Neuron (in vitro differentiated cells): ENCODE results near the gene LEF1.

ENCODE experiments used
- H2AFZ ChIP-seq: one replicate; pipeline ENCODE4 v1.6.1; 2013; ENCODE audit warnings: low read depth, mild to moderate bottlenecking, inconsistent platforms, low read length, moderate library complexity
- H3K27me3 ChIP-seq: one replicate; pipeline ENCODE4 v1.6.1; 2013; ENCODE audit warnings: low read length; ENCODE audit not compliant: insufficient read depth
- H3K36me3 ChIP-seq: one replicate; pipeline ENCODE4 v1.6.1; 2013; ENCODE audit warnings: low read length; ENCODE audit not compliant: insufficient read depth
- H3K4me1 ChIP-seq: one replicate; pipeline ENCODE4 v1.6.1; 2013; ENCODE audit warnings: low read length; ENCODE audit not compliant: insufficient read depth
- H3K4me3 ChIP-seq: 2 replicates; pipeline ENCODE4 v1.5.1; 2013; ENCODE audit warnings: mild to moderate bottlenecking, low read length, moderate library complexity
- H3K9me3 ChIP-seq: one replicate; pipeline ENCODE4 v1.6.1; 2013; ENCODE audit warnings: low read length

The LEF1 gene

DNA sequence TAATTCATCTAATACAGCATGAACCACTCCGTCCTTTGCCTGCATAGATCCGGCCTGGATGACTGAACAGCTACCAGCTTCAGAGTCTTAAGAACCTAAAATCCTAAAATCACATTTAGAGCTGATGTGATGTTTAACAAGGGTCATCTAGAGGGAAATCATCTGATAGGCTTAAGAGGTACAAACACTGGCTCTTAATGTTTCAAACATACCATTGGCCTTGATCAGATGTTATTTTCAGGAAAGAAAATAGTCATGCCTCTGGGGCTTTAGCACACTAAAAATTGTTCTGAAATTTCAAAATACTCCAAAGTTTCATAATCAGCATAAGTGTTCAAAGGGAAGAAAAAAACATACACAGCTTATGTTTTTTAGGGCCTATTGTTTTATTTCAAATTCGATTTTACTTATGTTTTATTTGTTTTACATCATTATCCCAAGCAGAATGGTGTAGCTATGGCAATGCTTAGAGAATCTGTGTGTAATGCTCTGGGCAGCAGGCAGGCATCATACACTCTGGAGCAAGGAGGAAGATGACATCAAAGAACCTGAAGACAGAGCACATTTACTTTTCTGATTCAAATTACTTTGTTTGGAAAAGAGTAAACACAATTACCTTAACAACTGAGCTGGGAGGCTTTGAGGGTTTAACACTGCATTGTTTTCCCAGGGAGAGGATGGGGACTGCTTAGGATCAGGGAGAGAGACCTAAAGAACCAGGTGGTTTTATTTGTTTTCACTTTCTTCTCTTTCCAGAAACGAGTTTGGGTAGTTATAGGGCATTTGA is 25.3 kb upstream of the LEF1 start:
- H2AFZ ChIP-seq = no peak overlapping the region
- H3K27me3 ChIP-seq = no peaks in the 10 kb centered on the region
- no peaks in the 10 kb centered on the region for H3K36me3 ChIP-seq

GRCh38 chr4:108192935-108193334 is 24.2 kb upstream of the LEF1 start:
- no peaks in the 10 kb centered on the region for H3K27me3 ChIP-seq
- H2AFZ ChIP-seq = no peak overlapping the region

More for the DNA sequence above, 25.3 kb upstream of the LEF1 start:
- Histone ChIP-seq H3K4me1 (peaks cover 14% of the 10 kb centered on the region), H3K9me3 (no peaks in the 10 kb centered on the region), H3K4me3 (no peak overlapping the region)

GRCh38 chr4:108192056-108192455 is 23.3 kb upstream of the LEF1 start:
- H3K4me3 ChIP-seq = no peak overlapping the region
- no peaks in the 10 kb centered on the region for H3K27me3 ChIP-seq

More at GRCh38 chr4:108192935-108193334, 24.2 kb upstream of the LEF1 start:
- Histone ChIP-seq H3K36me3 (no peaks in the 10 kb centered on the region), H3K9me3 (no peaks in the 10 kb centered on the region), H3K4me3 (no peak overlapping the region), H3K4me1 (peaks cover 9% of the 10 kb centered on the region)

GRCh38 chr4:108191269-108191914 is 22.7 kb upstream of the LEF1 start:
- Histone ChIP-seq H3K4me3 (no peak overlapping the region), H3K27me3 (no peaks in the 10 kb centered on the region), H2AFZ (no peak overlapping the region), H3K4me1 (peaks cover 9% of the 10 kb centered on the region), H3K36me3 (no peaks in the 10 kb centered on the region), H3K9me3 (no peaks in the 10 kb centered on the region)

More at GRCh38 chr4:108192056-108192455, 23.3 kb upstream of the LEF1 start:
- Histone ChIP-seq H2AFZ (no peak overlapping the region), H3K4me1 (peaks cover 9% of the 10 kb centered on the region), H3K36me3 (no peaks in the 10 kb centered on the region), H3K9me3 (no peaks in the 10 kb centered on the region)

GRCh38 chr4:108188770-108189169 is 20.0 kb upstream of the LEF1 start:
- no peaks in the 10 kb centered on the region for H3K9me3 ChIP-seq
- H2AFZ ChIP-seq = no peak overlapping the region
- H3K4me3 ChIP-seq = no peak overlapping the region
- peaks cover 20% of the 10 kb centered on the region for H3K4me1 ChIP-seq
- H3K36me3 ChIP-seq = no peaks in the 10 kb centered on the region
- no peaks in the 10 kb centered on the region for H3K27me3 ChIP-seq

- Histone ChIP-seq H3K27me3 (no peaks in the 10 kb centered on the region), H3K9me3 (no peaks in the 10 kb centered on the region), H3K36me3 (no peaks in the 10 kb centered on the region), H3K4me1 (peaks cover 22% of the 10 kb centered on the region), H3K4me3 (no peak overlapping the region), H2AFZ (peak overlapping the region; percentile 17)
Measured at GRCh38 chr4:108185252-108185651, 16.5 kb upstream of the LEF1 start.

DNA sequence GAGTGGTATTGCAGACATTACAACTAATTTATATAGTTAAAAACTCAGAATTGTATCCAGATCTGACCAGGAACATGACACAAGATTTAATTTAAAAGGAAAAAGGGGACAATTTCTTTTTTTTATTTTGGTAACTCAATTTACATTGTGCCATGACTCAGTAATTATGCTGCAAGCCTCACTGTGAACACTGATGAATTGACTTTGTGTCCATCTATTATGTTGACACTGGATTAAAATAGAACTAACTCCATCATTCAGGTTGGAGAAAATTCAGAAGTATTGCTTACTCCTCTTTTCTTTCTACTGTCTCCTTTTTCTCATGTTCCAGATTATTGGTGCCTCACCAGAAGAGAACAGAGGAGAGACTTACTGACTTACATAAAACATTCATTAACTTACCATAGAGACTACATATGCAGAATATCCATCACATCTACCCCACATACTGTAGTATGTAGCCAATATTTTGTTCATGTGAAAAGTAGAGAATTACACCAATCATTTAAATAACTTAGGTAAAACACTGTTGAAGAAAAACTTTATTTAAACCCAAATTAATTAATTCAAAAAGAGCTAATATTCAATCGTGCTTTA is 15.8 kb upstream of the LEF1 start:
- Histone ChIP-seq H3K4me3 (no peak overlapping the region), H2AFZ (peak overlapping the region; percentile 17), H3K36me3 (no peaks in the 10 kb centered on the region), H3K4me1 (peaks cover 22% of the 10 kb centered on the region), H3K9me3 (no peaks in the 10 kb centered on the region), H3K27me3 (no peaks in the 10 kb centered on the region)

DNA sequence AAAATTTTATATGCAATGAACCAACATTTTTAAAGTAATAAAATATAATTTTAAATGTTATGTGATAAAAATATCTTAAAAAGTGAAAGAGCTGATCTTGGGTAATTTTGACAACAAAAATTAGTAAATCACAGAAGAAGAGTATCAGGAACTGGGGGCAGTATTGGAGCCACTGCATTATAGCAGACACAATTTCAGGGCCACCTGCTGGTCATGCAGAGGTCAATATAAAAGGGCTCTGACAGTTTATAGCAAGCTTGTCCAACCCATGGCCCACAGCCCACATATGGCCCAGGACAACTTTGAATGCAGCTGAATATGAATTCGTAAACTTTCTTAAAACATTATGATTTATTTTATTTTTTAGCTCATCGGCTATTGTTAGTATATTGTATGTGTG is 13.0 kb upstream of the LEF1 start:
- H3K27me3 ChIP-seq = no peaks in the 10 kb centered on the region
- H3K4me1 ChIP-seq = peaks cover 22% of the 10 kb centered on the region
- no peaks in the 10 kb centered on the region for H3K36me3 ChIP-seq
- H2AFZ ChIP-seq = no peak overlapping the region
- no peak overlapping the region for H3K4me3 ChIP-seq
- no peaks in the 10 kb centered on the region for H3K9me3 ChIP-seq

- H3K36me3 ChIP-seq = no peaks in the 10 kb centered on the region
- H3K4me1 ChIP-seq = peaks cover 21% of the 10 kb centered on the region
- H3K27me3 ChIP-seq = no peaks in the 10 kb centered on the region
- no peaks in the 10 kb centered on the region for H3K9me3 ChIP-seq
- no peak overlapping the region for H2AFZ ChIP-seq
- no peak overlapping the region for H3K4me3 ChIP-seq
Measured at GRCh38 chr4:108180513-108180912, 11.8 kb upstream of the LEF1 start.

DNA sequence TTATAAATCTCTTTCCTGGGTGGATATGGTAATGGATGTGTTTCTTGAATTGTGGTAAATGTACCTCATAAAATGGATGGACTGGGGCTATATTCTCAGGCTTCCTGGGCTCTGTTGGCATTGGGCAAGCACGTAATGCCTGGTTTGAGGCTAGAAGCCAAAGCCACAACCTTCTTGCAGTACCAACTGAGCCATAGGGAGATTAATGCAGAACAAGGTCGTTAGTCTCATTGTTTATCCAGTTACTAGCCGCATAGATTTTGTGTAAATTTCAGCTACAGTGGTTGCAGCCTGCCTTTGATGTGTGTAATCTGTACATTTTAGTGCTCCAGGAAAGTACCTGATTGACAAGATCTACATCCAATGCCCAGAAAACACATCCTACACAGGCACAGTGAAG is 7.2 kb upstream of the LEF1 start:
- peaks cover 9% of the 10 kb centered on the region for H3K4me1 ChIP-seq
- no peak overlapping the region for H3K4me3 ChIP-seq
- peaks cover 20% of the 10 kb centered on the region for H3K27me3 ChIP-seq

GRCh38 chr4:108174856-108175255 is 6.1 kb upstream of the LEF1 start:
- Histone ChIP-seq H3K9me3 (no peaks in the 10 kb centered on the region), H3K27me3 (peaks cover 31% of the 10 kb centered on the region), H3K36me3 (no peaks in the 10 kb centered on the region), H3K4me1 (peaks cover 9% of the 10 kb centered on the region), H3K4me3 (no peak overlapping the region), H2AFZ (no peak overlapping the region)

More for the DNA sequence above, 7.2 kb upstream of the LEF1 start:
- H3K9me3 ChIP-seq = no peaks in the 10 kb centered on the region
- H3K36me3 ChIP-seq = no peaks in the 10 kb centered on the region
- H2AFZ ChIP-seq = no peak overlapping the region

GRCh38 chr4:108173599-108174057 is 4.9 kb upstream of the LEF1 start:
- Histone ChIP-seq H3K4me3 (peak overlapping the region; percentile 61), H3K27me3 (peaks cover 34% of the 10 kb centered on the region)

More at GRCh38 chr4:108173599-108174057, 4.9 kb upstream of the LEF1 start:
- Histone ChIP-seq H3K36me3 (no peaks in the 10 kb centered on the region), H2AFZ (peak overlapping the region; percentile 87), H3K9me3 (no peaks in the 10 kb centered on the region), H3K4me1 (peaks cover 15% of the 10 kb centered on the region)
